Suprapubic skin (tissue), 4 donors: ENCODE results near the gene IER3.

Source experiments
- CTCF ChIP-seq, 2 donors: fragments of 200-600 bp in 1 of 2; fragments of 450-650 bp in 1 of 2; sonication (generic) in 1 of 2; IDR thresholded peaks; one replicate each; pipeline ENCODE4 v1.5.1; 2016 to 2019; ENCODE audit warnings: antibody characterized with exemption in 2 of 2, mild to moderate bottlenecking in 1 of 2, moderate library complexity in 1 of 2
- EP300 ChIP-seq: sonication (generic); formaldehyde crosslinking; IDR thresholded peaks from one replicate; pipeline ENCODE4 v1.6.1; 2017; ENCODE audit warnings: antibody characterized with exemption
- POLR2A ChIP-seq, 2 donors: fragments of 450-650 bp; IDR thresholded peaks; one replicate each; pipeline ENCODE4 v1.6.1; 2017; ENCODE audit warnings: antibody characterized with exemption in 2 of 2, mild to moderate bottlenecking in 2 of 2, moderate library complexity in 2 of 2
- POLR2AphosphoS5 ChIP-seq, 3 donors: sonication (generic); formaldehyde crosslinking; IDR thresholded peaks; one replicate each; pipeline ENCODE4 v1.6.1; 2017; ENCODE audit warnings: antibody characterized with exemption in 3 of 3

GRCh38 chr6:30719791-30720737 lies 24.3 kb downstream of the IER3 start, which contains the start of gene TUBB:
- TF ChIP-seq CTCF (IDR thresholded peaks at IDR 0.05) (peak in 1 of 2 donors; percentile 21), EP300 (no peak), POLR2A (IDR thresholded peaks at IDR 0.05) (peak; percentile 26 to 69), POLR2AphosphoS5 (IDR thresholded peaks at IDR 0.05) (peak in 1 of 3 donors; percentile 81)
